Vagina (tissue), 2 donors: ENCODE results near the gene CA7.

Experiments used
- POLR2A ChIP-seq, 2 donors: fragments of 450-650 bp; IDR thresholded peaks; one replicate each; pipeline ENCODE4 v1.6.1; 2017; ENCODE audit warnings: antibody characterized with exemption in 2 of 2, mild to moderate bottlenecking in 2 of 2, moderate library complexity in 2 of 2
- POLR2AphosphoS5 ChIP-seq, 2 donors: sonication (generic); formaldehyde crosslinking; IDR thresholded peaks; one replicate each; pipeline ENCODE4 v1.9.0; 2017; ENCODE audit warnings: antibody characterized with exemption in 2 of 2, mild to moderate bottlenecking in 2 of 2, low read depth in 1 of 2; ENCODE audit not compliant: insufficient read depth in 1 of 2
- TF ChIP-seq, protein P1 (sequence below), 3 experiments: fragments of 450-650 bp in 2 of 3; fragments of 200-600 bp in 1 of 3; sonication (generic) in 1 of 3; IDR thresholded peaks; one replicate each; pipeline ENCODE4 v1.5.1; 2017 to 2019; ENCODE audit warnings: antibody characterized with exemption in 3 of 3, mild to moderate bottlenecking in 2 of 3, moderate library complexity in 2 of 3

DNA sequence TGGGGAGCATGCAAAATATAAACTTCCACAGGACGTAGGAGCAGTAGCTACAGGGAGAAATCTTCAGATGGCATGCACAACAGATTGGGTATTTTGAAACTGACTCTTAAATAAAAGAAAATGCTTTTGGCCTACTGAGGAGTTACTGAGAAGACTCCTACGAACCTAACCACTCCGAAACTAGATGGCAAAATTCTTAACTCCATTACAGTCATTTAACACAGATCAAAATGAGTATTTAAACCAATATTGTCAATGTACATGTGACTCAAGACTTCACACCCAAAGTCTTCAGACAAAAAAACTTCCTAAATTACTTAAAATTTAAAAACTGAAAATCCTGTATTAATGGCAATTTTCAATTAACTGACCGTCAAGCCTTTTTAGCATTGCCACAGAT lies 34.4 kb upstream of the CA7 start:
- TF ChIP-seq POLR2AphosphoS5 (IDR thresholded peaks at IDR 0.05; ENCODE audit: insufficient read depth in 1 of 2, low read depth in 1 of 2) (no peak), POLR2A (IDR thresholded peaks at IDR 0.05) (no peak)
- TF ChIP-seq, protein P1, sequence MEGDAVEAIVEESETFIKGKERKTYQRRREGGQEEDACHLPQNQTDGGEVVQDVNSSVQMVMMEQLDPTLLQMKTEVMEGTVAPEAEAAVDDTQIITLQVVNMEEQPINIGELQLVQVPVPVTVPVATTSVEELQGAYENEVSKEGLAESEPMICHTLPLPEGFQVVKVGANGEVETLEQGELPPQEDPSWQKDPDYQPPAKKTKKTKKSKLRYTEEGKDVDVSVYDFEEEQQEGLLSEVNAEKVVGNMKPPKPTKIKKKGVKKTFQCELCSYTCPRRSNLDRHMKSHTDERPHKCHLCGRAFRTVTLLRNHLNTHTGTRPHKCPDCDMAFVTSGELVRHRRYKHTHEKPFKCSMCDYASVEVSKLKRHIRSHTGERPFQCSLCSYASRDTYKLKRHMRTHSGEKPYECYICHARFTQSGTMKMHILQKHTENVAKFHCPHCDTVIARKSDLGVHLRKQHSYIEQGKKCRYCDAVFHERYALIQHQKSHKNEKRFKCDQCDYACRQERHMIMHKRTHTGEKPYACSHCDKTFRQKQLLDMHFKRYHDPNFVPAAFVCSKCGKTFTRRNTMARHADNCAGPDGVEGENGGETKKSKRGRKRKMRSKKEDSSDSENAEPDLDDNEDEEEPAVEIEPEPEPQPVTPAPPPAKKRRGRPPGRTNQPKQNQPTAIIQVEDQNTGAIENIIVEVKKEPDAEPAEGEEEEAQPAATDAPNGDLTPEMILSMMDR (IDR thresholded peaks at IDR 0.05), result no peak
